ENCODE results near the gene MSX1. TPM values are rescaled to one million over a fixed set of nuclear protein-coding genes. Genes with fewer than 3 reads are reported as not detected.

The MSX1 gene
- total RNA-seq, 1 donor from 2014 or later, result 3.4 TPM

DNA sequence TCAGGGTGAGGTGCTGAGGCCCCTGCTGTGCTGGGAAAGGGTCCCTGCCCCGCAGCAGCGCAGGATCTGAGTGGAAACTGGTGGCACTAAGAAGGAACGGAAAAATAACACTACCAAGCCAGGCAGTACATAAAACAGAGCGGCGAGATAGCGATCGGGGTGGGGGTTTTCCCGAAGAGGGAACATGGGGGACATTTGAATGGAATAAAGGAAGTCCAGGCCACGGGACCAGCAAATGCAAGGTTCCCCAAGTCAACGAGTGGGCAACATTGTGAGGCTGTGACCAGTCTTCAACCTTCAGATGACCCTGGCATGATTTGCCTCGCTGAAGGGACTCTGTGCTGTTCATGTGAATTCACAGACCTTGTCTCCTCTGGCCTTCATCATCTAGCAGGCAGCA is 13.7 kb downstream of the MSX1 start:
- Histone ChIP-seq H3K27ac (replicated peaks) (no peak overlapping the region), H3K4me3 (no peak overlapping the region), H3K36me3 (no peaks in the 10 kb centered on the region), H3K27me3 (ENCODE audit: low read depth) (peaks cover 100% of the 10 kb centered on the region), H3K9me3 (replicated peaks) (no peaks in the 10 kb centered on the region), H3K4me1 (peaks cover 29% of the 10 kb centered on the region)
- intact Hi-C loops (cut with micrococcal nuclease), result no loop called here
- DNase-seq, result no peak
- TF ChIP-seq, protein P1, sequence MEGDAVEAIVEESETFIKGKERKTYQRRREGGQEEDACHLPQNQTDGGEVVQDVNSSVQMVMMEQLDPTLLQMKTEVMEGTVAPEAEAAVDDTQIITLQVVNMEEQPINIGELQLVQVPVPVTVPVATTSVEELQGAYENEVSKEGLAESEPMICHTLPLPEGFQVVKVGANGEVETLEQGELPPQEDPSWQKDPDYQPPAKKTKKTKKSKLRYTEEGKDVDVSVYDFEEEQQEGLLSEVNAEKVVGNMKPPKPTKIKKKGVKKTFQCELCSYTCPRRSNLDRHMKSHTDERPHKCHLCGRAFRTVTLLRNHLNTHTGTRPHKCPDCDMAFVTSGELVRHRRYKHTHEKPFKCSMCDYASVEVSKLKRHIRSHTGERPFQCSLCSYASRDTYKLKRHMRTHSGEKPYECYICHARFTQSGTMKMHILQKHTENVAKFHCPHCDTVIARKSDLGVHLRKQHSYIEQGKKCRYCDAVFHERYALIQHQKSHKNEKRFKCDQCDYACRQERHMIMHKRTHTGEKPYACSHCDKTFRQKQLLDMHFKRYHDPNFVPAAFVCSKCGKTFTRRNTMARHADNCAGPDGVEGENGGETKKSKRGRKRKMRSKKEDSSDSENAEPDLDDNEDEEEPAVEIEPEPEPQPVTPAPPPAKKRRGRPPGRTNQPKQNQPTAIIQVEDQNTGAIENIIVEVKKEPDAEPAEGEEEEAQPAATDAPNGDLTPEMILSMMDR (IDR thresholded peaks at IDR 0.05; ENCODE audit: borderline replicate concordance), result no peak

DNA sequence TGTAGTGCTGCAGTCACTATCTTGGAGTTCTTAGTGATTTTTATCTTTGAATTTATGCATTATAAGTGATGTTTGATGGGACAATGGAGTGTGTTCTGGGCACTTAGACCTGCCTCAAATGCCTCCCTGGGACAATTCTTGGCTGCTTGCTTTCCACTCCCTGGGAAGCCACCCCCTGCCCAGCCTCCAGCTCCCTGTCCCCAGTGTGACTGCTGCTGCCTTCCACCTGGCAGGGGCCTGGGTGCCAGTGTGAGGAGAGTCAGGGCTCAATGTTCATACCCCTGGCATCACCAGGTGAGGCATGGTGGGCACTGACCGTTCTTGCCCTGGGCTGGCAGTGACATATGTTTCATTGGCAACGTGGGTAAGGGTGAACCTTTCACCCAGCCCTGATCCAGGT is 14.8 kb downstream of the MSX1 start:
- Histone ChIP-seq H3K27ac (replicated peaks) (no peak overlapping the region), H3K4me3 (no peak overlapping the region), H3K27me3 (ENCODE audit: low read depth) (peaks cover 100% of the 10 kb centered on the region), H3K4me1 (peaks cover 25% of the 10 kb centered on the region), H3K9me3 (replicated peaks) (no peaks in the 10 kb centered on the region), H3K36me3 (no peaks in the 10 kb centered on the region)
- TF ChIP-seq, protein P1 (IDR thresholded peaks at IDR 0.05; ENCODE audit: borderline replicate concordance), result no peak
- no peak for DNase-seq
- intact Hi-C loops (cut with micrococcal nuclease), result no loop called here

DNA sequence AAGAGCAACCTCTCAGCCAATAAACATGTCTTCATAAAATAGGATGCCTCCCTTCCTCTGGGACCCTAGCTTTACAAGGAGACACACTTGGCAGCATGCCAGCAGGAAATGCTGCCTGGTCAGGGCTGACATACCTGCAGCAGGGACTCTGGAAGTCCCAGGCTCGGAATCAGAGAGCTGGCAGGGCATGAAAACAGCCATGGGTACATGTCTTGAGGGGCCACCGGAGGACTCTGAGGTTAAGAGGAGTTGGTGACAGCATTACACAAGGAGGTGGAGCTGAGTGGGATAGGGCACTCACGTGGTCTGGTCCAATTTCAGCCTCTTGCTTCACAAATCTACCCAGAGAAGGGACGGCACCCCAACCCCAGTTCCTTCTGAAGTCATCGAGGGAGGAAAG is 15.7 kb downstream of the MSX1 start:
- Histone ChIP-seq H3K27me3 (ENCODE audit: low read depth) (peaks cover 100% of the 10 kb centered on the region), H3K9me3 (replicated peaks) (no peaks in the 10 kb centered on the region), H3K36me3 (no peaks in the 10 kb centered on the region), H3K4me1 (peaks cover 22% of the 10 kb centered on the region), H3K4me3 (no peak overlapping the region), H3K27ac (replicated peaks) (no peak overlapping the region)
- intact Hi-C loops (cut with micrococcal nuclease), result no loop called here
- TF ChIP-seq, protein P1 (IDR thresholded peaks at IDR 0.05; ENCODE audit: borderline replicate concordance), result no peak
- DNase-seq, result no peak

DNA sequence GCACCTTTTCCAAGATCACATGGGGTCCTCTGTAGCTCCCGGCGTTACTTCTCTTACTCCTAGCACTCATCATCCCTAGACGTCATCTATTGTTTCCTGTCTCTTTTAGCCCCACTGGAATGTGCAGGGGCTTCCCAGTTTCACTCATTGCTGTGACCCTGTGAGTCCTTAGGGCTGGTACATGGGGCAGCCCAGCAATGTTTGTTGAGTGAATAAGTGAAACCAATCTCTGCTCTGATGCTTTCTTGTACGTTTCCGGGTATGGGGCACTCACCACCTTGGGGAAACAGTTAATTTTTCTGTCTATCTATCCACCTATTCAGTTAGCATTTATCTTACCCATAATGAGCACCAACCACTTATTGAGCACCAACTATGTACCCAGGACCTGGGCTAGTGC is 16.1 kb downstream of the MSX1 start:
- no peaks in the 10 kb centered on the region for H3K9me3 ChIP-seq (replicated peaks)
- no peak overlapping the region for H3K27ac ChIP-seq (replicated peaks)
- TF ChIP-seq, protein P1 (IDR thresholded peaks at IDR 0.05; ENCODE audit: borderline replicate concordance), result no peak
- H3K4me3 ChIP-seq, result no peak overlapping the region
- H3K4me1 ChIP-seq, result peaks cover 18% of the 10 kb centered on the region
- peaks cover 100% of the 10 kb centered on the region for H3K27me3 ChIP-seq (ENCODE audit: low read depth)
- intact Hi-C loops (cut with micrococcal nuclease), result no loop called here
- no peaks in the 10 kb centered on the region for H3K36me3 ChIP-seq
- DNase-seq, result no peak

DNA sequence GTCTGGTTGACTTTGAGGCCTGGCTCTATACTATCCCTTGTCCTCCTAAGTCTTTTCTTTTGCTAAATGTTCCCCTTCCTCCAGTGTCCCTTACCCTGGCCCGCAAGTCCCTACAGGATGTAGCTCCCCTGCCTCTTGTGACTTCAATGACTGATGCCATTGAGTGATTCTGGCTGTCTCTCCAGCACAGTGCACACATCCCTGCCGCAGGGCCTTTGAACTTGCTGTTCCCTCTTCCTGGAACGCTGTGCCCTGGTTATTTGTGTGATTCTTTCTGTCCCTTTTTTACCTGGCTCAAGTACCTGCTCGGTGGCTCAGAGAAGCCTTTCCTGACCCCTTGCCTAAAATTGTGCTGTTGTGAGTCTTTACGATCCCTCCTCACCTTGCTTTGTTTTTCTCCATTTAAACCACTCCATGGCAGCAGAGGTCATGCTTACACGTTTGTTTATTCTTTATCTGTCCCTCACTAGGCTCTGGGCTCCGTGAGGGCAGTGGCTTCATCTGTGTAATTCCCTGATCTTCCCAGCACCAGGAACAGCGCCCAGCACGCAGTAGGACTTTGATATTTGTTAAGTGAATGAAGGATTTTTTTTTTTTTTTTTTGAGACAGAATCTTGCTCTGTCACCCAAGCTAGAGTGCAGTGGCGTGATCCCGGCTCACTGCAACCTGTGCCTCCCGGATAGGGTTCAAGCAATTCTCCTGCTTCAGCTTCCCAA is 17.6 kb downstream of the MSX1 start:
- TF ChIP-seq, protein P1 (IDR thresholded peaks at IDR 0.05; ENCODE audit: borderline replicate concordance), result no peak
- H3K9me3 ChIP-seq (replicated peaks), result no peaks in the 10 kb centered on the region
- peaks cover 100% of the 10 kb centered on the region for H3K27me3 ChIP-seq (ENCODE audit: low read depth)
- H3K27ac ChIP-seq (replicated peaks), result no peak overlapping the region
- H3K4me1 ChIP-seq, result peaks cover 8% of the 10 kb centered on the region
- H3K4me3 ChIP-seq, result no peak overlapping the region
- no peaks in the 10 kb centered on the region for H3K36me3 ChIP-seq
- DNase-seq, result no peak
- intact Hi-C loops (cut with micrococcal nuclease), result no loop called here
